ENCODE data around the gene LRCH4.

The LRCH4 gene

GRCh38 chr7:100582041-100582579 is 3.8 kb downstream of the LRCH4 start:
- no peak for DNase-seq (ENCODE audit: low read depth)

- no peak for DNase-seq (ENCODE audit: low read depth)
Observed at GRCh38 chr7:100580466-100581283, 5.3 kb downstream of the LRCH4 start.

- DNase-seq (ENCODE audit: low read depth): no peak
Observed at GRCh38 chr7:100578246-100579183, 7.4 kb downstream of the LRCH4 start.

GRCh38 chr7:100577507-100577906 is 8.4 kb downstream of the LRCH4 start:
- DNase-seq (ENCODE audit: low read depth): no peak

- DNase-seq (ENCODE audit: low read depth): no peak
Observed at GRCh38 chr7:100577103-100577502, 8.8 kb downstream of the LRCH4 start.

GRCh38 chr7:100576384-100576993 is 9.4 kb downstream of the LRCH4 start:
- no peak for DNase-seq (ENCODE audit: low read depth)

- no peak for DNase-seq (ENCODE audit: low read depth)
Observed at GRCh38 chr7:100575746-100576383, 10.1 kb downstream of the LRCH4 start.

GRCh38 chr7:100575206-100575631 is 10.7 kb downstream of the LRCH4 start:
- DNase-seq (ENCODE audit: low read depth): no peak

- DNase-seq (ENCODE audit: low read depth): no peak
Observed at GRCh38 chr7:100574362-100575205, 11.3 kb downstream of the LRCH4 start.

GRCh38 chr7:100573691-100574361 is 12.1 kb downstream of the LRCH4 start, which contains the start of gene SAP25:
Gene SAP25, minus strand, starts transcription at chr7:100573900. Its CDS starts 158 bp downstream, at chr7:100573742.
- DNase-seq (ENCODE audit: low read depth): no peak

- DNase-seq (ENCODE audit: low read depth): no peak
Observed at GRCh38 chr7:100572949-100573675, 12.8 kb downstream of the LRCH4 start.

GRCh38 chr7:100572281-100572948 is 13.5 kb downstream of the LRCH4 start:
- no peak for DNase-seq (ENCODE audit: low read depth)

- no peak for DNase-seq (ENCODE audit: low read depth)
Observed at GRCh38 chr7:100571829-100572116, 14.2 kb downstream of the LRCH4 start.

GRCh38 chr7:100570954-100571828 is 14.7 kb downstream of the LRCH4 start:
- DNase-seq (ENCODE audit: low read depth): no peak

GRCh38 chr7:100568896-100569844 is 16.8 kb downstream of the LRCH4 start:
- no peak for DNase-seq (ENCODE audit: low read depth)

GRCh38 chr7:100568176-100568895 is 17.6 kb downstream of the LRCH4 start:
- DNase-seq (ENCODE audit: low read depth): no peak
